Astrocyte of the hippocampus (primary cell): ENCODE measurements around the gene RGR.
A peak's percentile ranks its signal among the peaks of the same experiment; 100 is the strongest.

Source experiments
- DNase-seq: peaks from one replicate; pipeline ENCODE4 v3.0.0; 2011; ENCODE audit warnings: low read depth, low spot score

Gene RGR

GRCh38 chr10:84244651-84245270, at the start of gene RGR:
RGR (plus strand) TSS chr10:84245053; CDS start chr10:84245091, 38 bp downstream.
- DNase-seq: peak; percentile 75

- DNase-seq: no peak
Measured at GRCh38 chr10:84196083-84196482, 48.8 kb upstream of the RGR start.

DNA sequence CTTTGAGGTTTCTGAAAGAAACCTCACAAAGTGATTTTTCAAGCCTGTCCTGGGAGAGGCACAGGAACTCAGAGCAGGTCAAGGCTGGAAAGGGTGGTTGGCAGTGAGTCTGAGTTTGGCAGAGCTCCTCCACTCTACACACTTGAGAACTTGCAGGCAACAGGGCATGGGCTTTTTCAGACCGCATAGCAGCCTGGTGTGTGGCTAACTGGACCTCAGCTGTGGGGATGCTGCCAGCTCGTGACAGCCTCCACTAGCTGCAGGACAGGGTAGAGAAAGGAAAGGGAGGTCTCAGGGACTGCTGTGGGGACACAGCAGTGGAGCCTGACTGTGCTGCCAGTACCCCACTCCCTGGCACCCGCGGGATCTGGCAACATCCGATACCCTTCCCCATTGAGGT, 47.9 kb upstream of the RGR start:
- DNase-seq: peak; percentile 26

GRCh38 chr10:84197643-84198042, 47.2 kb upstream of the RGR start:
- DNase-seq: no peak

DNA sequence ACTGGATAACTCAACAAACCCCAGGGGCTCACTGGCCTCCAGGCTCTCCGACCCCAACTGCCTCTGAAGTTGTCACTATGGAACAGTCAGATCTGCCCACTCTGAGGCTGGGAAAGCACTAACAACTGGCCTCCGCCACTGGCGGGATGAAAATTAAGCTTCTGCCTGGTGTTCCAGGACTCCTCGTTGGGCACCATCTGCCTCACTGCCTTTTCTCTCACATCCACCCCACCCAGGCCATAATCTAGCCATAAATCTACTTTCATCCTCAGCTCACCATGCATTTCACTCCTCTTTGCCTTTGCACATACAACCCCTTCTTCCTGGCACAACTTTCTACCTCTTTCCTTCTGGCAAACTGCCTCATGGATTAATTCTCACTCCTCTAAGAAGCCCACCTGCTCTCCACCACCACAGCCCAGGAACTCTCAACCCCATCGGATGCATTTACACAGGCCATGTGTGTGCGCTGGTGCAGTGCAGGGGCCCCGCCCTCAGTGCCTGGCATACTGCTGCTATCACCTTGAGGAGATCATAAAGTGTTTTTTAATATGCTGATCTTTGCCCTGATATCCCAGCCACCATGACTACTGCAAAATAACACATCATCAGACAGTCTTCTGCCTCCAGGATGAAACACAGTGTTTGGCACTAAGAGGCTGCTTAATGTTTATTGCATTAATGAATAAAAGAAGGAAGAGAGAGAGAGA, 46.5 kb upstream of the RGR start:
- DNase-seq: no peak

DNA sequence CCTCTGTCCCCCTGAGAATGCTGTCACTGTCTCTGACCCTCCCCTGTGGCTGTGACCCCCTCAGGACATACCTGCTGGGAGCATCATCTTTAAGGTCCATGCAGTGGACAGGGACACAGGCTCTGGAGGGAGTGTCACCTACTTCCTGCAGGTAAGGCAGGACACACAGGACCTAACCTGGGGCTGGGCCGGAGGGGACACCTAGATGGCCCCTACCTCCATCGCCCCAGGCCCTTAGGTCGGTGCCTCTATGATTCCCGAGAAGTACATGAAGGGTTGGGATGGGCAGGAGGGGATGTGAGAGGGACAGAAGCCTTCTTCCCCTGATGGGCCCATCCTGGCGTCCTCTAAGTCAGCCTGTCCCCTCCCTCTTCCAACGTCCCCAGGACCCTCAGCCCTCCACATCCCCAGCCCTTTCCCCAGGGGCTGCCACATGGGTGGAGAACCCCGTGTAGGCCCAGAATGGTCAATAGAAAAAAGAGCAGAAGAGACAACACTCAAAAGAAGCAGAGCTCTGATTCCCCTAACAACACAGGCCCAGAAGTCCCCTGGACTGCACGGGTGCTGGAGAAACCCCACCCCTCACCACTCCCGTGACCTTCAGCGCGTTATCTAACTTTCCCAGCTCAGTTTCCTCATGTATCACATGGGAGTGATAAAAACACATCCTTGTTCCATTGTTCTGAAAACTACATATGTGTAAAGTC, 44.2 kb upstream of the RGR start:
- DNase-seq: no peak

- DNase-seq: no peak
Measured at GRCh38 chr10:84201244-84201606, 43.6 kb upstream of the RGR start.

GRCh38 chr10:84201682-84202081, 43.2 kb upstream of the RGR start:
- DNase-seq: no peak

DNA sequence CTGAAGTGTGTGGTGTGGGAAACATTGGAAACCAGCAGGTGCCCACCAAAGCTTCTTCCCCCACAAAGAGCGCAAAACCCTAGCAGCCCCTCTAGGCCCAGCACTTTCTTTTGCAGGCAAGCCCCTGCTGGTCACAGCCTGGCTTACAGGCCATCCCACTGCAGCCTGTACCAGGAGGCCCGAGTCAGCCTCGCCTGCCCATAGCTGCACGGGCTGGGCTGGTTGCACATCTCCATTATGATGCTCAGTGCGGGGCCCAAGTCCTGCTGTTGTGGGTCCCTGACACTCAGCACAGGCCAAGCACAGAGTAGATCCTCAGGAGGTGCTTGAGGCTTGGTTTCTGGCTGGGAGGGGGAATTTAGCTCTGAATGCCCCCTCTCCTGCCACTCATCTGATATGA, 42.5 kb upstream of the RGR start:
- no peak for DNase-seq

DNA sequence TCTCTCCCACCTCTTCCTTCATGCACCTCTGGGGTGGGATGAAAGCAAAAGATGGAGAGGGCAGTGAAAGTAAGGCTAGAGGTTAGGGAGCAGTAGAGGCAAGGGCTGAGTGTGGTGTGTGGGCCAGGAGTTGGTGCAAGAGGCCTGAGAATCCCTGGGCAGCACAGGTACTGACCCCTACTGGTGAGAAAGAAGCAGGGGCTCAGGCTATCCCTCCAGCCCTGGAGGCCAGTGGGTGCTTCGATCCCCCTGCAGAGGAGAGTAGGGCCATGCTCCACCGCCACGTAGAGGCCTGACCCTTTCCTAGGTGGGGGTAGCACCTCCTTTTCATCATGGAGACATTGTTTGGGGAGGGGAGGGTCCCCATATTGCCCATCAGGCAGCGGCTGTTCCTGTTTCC, 40.7 kb upstream of the RGR start:
- no peak for DNase-seq

DNA sequence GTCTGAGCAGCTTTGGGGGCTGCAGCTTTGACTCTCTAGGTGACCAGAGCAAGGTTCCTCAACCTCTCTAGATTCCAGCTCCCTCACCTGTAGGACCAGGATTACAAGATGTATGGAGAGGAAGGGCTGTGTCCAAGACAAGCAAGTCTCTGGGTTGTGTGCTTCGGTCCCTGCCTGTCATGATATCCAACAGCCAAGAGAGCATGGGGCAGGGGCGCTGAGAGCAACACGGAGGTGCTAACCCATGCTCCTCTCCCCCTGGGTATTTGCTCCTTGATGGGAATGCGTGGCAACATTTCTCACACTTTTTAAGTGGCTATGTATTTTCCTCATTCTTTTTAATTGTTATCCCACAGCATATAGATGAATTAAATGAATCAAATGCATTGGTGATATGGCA, 40.2 kb upstream of the RGR start:
- no peak for DNase-seq

DNA sequence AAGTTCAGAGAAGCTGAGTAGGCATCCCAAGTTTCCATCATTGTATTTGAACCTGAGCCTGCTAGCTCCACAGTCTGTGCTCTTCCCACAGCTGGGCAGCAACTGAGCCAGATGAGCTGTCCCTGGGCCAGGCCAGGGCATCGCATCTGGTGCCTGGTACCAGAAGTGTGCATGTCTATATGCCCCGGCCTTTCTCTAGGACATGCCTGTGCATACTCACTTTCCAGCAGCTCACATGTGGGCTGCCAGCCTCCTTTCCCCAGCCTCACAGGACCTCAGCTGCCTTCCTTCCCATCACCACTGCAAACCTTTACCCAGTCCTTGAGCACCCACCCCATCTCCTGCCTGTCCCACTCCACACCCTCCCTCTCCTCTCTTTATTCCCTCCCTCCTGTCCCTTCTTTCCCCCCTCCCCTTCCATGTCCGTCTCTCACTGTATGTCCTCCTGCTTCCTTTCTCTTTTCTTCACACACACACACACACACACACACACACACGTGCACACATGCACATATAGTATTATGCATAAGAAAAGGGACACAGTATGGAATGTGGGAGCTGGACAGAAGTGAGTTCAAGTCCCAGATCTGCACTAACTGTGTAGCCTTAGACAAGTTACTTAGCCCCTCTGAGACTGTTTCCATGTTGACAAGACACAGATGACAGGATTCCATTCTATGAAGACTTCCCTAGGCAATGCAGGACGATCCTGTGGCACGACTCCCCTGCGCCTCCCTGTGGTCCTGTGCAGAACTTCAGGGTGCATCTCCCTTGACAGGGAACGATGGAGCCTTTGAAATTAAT, 39.6 kb upstream of the RGR start:
- DNase-seq: peak; percentile 57

- DNase-seq: no peak
Measured at GRCh38 chr10:84205853-84206525, 38.9 kb upstream of the RGR start.

DNA sequence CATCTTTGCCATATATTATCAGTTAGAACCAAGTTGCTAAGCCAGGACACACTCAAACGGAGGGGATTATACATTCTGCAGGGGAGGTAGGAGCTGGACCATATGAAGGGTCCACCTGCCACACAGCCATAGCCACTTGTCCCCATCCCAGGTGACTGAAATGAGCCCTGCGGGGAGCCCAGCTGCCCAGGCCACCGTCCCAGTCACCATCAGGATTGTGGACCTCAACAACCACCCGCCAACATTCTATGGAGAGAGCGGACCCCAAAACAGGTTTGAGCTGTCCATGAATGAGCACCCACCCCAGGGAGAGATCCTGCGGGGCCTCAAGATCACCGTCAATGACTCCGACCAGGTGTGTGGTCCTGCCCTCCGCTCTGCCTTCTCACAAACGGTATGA, 36.8 kb upstream of the RGR start:
- DNase-seq: no peak

DNA sequence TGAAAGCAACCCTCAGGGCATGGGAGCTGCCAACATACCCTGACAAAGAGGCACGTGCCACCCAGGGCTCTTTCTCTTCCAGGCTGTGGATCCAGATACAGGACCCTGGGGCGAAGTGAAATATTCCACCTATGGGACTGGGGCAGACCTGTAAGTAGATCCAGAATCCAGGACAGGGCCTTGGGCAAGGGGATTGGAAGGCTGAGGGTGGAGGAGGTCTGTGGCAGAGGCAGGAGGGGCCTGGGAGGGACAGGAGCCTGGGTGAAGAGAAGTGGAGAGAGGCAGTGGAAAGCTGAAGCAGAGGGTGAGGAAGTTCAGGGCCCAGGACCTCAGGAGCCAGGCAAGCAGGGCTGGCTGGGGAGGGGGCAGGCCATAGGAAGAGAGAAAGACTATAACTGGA, 33.3 kb upstream of the RGR start:
- DNase-seq: no peak

GRCh38 chr10:84212014-84212413, 32.8 kb upstream of the RGR start:
- no peak for DNase-seq

GRCh38 chr10:84213076-84213475, 31.8 kb upstream of the RGR start:
- DNase-seq: no peak

DNA sequence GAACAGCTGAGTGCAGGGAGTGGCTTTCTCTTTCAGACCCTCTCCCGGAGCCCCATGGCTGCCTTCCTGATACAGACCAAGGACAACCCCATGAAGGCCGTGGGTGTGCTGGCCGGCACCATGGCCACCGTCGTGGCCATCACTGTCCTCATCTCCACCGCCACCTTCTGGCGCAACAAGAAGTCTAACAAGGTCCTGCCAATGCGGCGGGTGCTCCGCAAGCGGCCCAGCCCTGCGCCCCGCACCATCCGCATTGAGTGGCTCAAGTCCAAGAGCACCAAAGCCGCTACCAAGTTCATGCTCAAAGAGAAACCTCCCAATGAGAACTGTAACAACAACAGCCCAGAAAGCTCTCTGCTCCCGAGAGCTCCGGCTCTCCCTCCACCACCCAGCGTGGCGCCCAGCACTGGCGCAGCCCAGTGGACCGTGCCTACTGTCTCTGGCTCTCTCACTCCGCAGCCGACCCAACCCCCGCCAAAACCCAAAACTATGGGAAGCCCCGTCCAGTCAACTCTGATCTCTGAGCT, 30.7 kb upstream of the RGR start:
- DNase-seq: no peak

DNA sequence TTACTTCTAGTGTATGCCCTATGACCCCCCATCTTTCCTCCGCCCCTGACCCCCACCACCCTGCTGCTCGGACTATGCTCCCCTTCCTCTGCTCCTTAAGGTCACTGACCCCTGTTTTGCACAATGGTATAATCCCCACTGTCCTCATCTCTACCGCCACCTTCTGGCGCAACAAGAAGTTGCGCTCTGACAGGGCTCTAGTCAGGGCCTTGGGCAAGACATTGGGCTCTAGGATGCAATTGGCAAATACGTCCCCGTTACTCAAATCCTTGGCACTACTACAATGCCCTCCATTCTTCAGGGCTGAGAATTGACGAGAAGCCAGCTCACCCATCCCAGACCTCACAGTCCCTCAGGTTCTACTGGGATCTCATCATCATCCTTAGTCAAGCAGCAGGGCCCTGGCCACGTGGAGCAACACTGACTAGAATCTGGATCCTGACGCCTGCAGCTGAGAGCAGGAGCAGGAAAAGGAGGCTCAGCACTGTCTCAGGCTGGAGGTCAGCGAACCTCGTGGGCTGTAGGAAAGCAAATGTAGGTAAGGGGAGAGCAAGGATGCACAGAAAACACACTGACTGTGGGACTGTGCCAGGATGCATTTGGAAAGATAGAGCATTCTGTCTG, 30.1 kb upstream of the RGR start:
- no peak for DNase-seq

GRCh38 chr10:84216834-84217233, 28.0 kb upstream of the RGR start:
- DNase-seq: no peak

- no peak for DNase-seq
Measured at GRCh38 chr10:84217746-84218145, 27.1 kb upstream of the RGR start.
